OCI-LY7 (cell line): ENCODE measurements around the gene MRGPRX2. TPM values are rescaled to one million over a fixed set of nuclear protein-coding genes. Genes with fewer than 3 reads are reported as not detected.

Experiments used
- BruUV-seq: library from RNA; stranded (reverse); fragments of 400-500 nt; replicated peaks from 2 replicates; lab custom pipeline; 2021; lab: Mats Ljungman, UMichigan
- CTCF ChIA-PET: fragments of 300-600 bp; sonication (Branson Sonifier 250); formaldehyde crosslinking; loops from one replicate; lab custom pipeline; 2022; ENCODE audit warnings: antibody characterized with exemption; ENCODE audit not compliant: unreplicated experiment; lab: Charles Lee
- POLR2A ChIA-PET: fragments of 300-600 bp; sonication (Branson Sonifier 250); formaldehyde crosslinking; loops from one replicate; lab custom pipeline; 2022; ENCODE audit warnings: antibody characterized with exemption; lab: Charles Lee
- DNase-seq: peaks from one replicate; pipeline ENCODE4 v3.0.0-alpha.2; 2015; ENCODE audit warnings: low spot score
- H2AFZ ChIP-seq: fragments of 200-600 bp; sonication (generic), shearing (Covaris generic); 2 replicates; pipeline ENCODE4 v1.6.1; 2014; ENCODE audit warnings: mild to moderate bottlenecking, antibody characterized with exemption, low read length, moderate library complexity
- H3K27ac ChIP-seq: fragments of 200-600 bp; sonication (generic); 2 replicates; pipeline ENCODE4 v1.5.1; 2014; ENCODE audit warnings: mixed run types, low read depth, mild to moderate bottlenecking, moderate library complexity, low read length, inconsistent platforms; ENCODE audit not compliant: poor library complexity, severe bottlenecking
- H3K36me3 ChIP-seq: fragments of 200-600 bp; sonication (generic); 2 replicates; pipeline ENCODE4 v1.6.1; 2014; ENCODE audit warnings: mild to moderate bottlenecking, antibody characterized with exemption, low read length, moderate library complexity, mixed read lengths; ENCODE audit not compliant: insufficient read depth
- H3K4me1 ChIP-seq: fragments of 200-600 bp; sonication (generic); 2 replicates; pipeline ENCODE4 v1.5.1; 2014; ENCODE audit warnings: mild to moderate bottlenecking, low read length; ENCODE audit not compliant: insufficient read depth, poor library complexity, severe bottlenecking
- H3K4me2 ChIP-seq: fragments of 200-600 bp; sonication (generic); 2 replicates; pipeline ENCODE4 v1.6.1; 2014; ENCODE audit warnings: mild to moderate bottlenecking, low read length
- H3K4me3 ChIP-seq: fragments of 200-600 bp; sonication (generic); 2 replicates; pipeline ENCODE4 v1.5.1; 2014; ENCODE audit warnings: mild to moderate bottlenecking, low read depth, low read length; ENCODE audit not compliant: poor library complexity, severe bottlenecking
- H3K79me2 ChIP-seq: fragments of 200-600 bp; sonication (generic); 2 replicates; pipeline ENCODE4 v1.6.1; 2016; ENCODE audit warnings: low read depth, mild to moderate bottlenecking, low read length, moderate library complexity, mixed read lengths; ENCODE audit not compliant: insufficient read depth
- H3K9me2 ChIP-seq: fragments of 200-600 bp; sonication (generic); 2 replicates; pipeline ENCODE4 v1.6.1; 2016; ENCODE audit warnings: mild to moderate bottlenecking, low read length, mixed read lengths; ENCODE audit not compliant: insufficient read depth
- H3K9me3 ChIP-seq: fragments of 200-600 bp; sonication (generic); 2 replicates; pipeline ENCODE4 v1.6.1; 2014; ENCODE audit warnings: mild to moderate bottlenecking, mixed run types, low read length, mixed read lengths
- H4K20me1 ChIP-seq: fragments of 200-600 bp; sonication (generic); 2 replicates; pipeline ENCODE4 v1.6.1; 2014; ENCODE audit warnings: mild to moderate bottlenecking, antibody characterized with exemption, low read length, moderate library complexity, mixed read lengths; ENCODE audit not compliant: insufficient read depth
- CTCF ChIP-seq: fragments of 200-600 bp; sonication (generic); conservative IDR thresholded peaks from 2 replicates; pipeline ENCODE4 v1.5.1; 2014; ENCODE audit warnings: mild to moderate bottlenecking, antibody characterized with exemption, low read length, moderate library complexity, mixed read lengths
- EZH2phosphoT487 ChIP-seq: fragments of 200-600 bp; sonication (generic); IDR thresholded peaks from 2 replicates; pipeline ENCODE4 v1.6.1; 2018; ENCODE audit warnings: low read depth, borderline replicate concordance, mild to moderate bottlenecking, mixed run types, antibody characterized with exemption, low read length, moderate library complexity, mixed read lengths
- intact Hi-C: fragments of 100-400 bp; cut with micrococcal nuclease; formaldehyde crosslinking; loops from one replicate; pipeline ENCODE4 v1.10.0; 2022; ENCODE audit not compliant: unreplicated experiment
- total RNA-seq, 2 experiments: library from RNA; depleted of rRNA in 1 of 2; stranded (reverse); fragments of >200 nt in 1 of 2; shearing (Covaris generic) in 1 of 2; gene quantifications; 2 replicates each; pipeline ENCODE4 v1.2.3, GENCODE V29; 2014 to 2022

The MRGPRX2 gene
- total RNA-seq, 2 experiments from 2014 or later, result not detected

GRCh38 chr11:19107125-19107524 is 46.6 kb upstream of the MRGPRX2 start:
- no TSS peak for BruUV-seq
- Histone ChIP-seq H3K4me1 (no peaks in the 10 kb centered on the region), H3K79me2 (no peaks in the 10 kb centered on the region), H3K4me2 (no peak overlapping the region), H2AFZ (no peak overlapping the region), H3K9me3 (no peaks in the 10 kb centered on the region), H3K4me3 (no peak overlapping the region), H3K27ac (no peak overlapping the region), H4K20me1 (no peaks in the 10 kb centered on the region), H3K9me2 (no peaks in the 10 kb centered on the region), H3K36me3 (no peaks in the 10 kb centered on the region)
- intact Hi-C loops, result no loop called here
- no peak for DNase-seq
- ChIA-PET POLR2A (no interaction called here), CTCF (no interaction called here)
- TF ChIP-seq EZH2phosphoT487 (no peak), CTCF (no peak)

DNA sequence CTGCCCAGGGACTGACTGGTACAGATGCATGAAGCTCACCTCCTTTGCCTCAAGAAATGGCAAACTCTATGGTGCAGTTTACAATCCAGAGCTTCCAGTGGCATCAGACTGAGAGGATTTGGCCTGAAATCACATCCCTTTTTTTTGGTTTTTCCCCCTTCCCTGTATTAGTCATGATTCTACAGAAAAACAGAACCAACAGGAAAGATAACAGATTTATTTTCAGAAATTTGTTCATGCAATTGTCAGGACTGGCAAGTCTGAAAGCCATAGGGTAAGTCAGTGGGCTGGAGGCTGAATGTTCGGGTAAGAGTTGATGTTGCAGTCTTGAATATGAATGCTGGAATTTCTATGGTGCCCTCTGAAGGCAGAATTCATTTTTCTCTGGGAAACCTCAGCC is 44.5 kb upstream of the MRGPRX2 start:
- ChIA-PET CTCF (interaction anchor here (0.6 kb wide), 1 partner anchor 102 kb away, joined by 3 read pairs; no protein-coding TSS in a partner anchor), POLR2A (no interaction called here)
- Histone ChIP-seq H4K20me1 (no peaks in the 10 kb centered on the region), H3K4me3 (no peak overlapping the region), H3K36me3 (no peaks in the 10 kb centered on the region), H3K79me2 (no peaks in the 10 kb centered on the region), H3K9me2 (no peaks in the 10 kb centered on the region), H3K9me3 (no peaks in the 10 kb centered on the region), H3K4me2 (no peak overlapping the region), H3K4me1 (no peaks in the 10 kb centered on the region), H3K27ac (no peak overlapping the region), H2AFZ (no peak overlapping the region)
- DNase-seq, result no peak
- TF ChIP-seq CTCF, result no peak
- TF ChIP-seq EZH2phosphoT487, result no peak
- intact Hi-C loops, result no loop called here
- BruUV-seq, result no TSS peak

DNA sequence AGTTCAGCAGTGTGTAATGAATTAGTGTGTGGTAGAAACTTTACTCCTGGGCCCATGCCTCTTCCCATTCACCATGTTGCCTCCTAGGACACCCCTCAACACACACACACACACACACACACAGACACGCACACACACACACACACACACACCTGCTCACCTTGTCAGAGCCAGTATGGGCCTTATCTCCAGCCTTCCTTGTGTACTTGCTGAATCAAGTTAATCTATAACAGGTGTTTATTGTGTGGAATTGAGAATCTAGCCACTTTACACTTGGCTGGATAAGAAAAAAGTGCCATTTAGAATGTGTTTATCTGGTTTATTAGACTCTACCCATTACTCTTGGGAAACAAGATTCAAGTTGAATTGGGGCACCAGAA is 42.0 kb upstream of the MRGPRX2 start:
- no peak overlapping the region for H3K4me2 ChIP-seq
- H3K79me2 ChIP-seq, result no peaks in the 10 kb centered on the region
- no peak overlapping the region for H3K27ac ChIP-seq
- no peak overlapping the region for H3K4me3 ChIP-seq
- no peaks in the 10 kb centered on the region for H4K20me1 ChIP-seq
- BruUV-seq, result no TSS peak
- TF ChIP-seq EZH2phosphoT487, result no peak
- no peak for TF ChIP-seq CTCF
- no peaks in the 10 kb centered on the region for H3K9me2 ChIP-seq
- no peak overlapping the region for H2AFZ ChIP-seq
- H3K36me3 ChIP-seq, result no peaks in the 10 kb centered on the region
- CTCF ChIA-PET, result no interaction called here
- H3K4me1 ChIP-seq, result no peaks in the 10 kb centered on the region
- no peak for DNase-seq
- POLR2A ChIA-PET, result no interaction called here
- no peaks in the 10 kb centered on the region for H3K9me3 ChIP-seq
- intact Hi-C loops, result no loop called here
